Measurements from ENCODE around the gene KDM4B.
A peak's percentile ranks its signal among the peaks of the same experiment; 100 is the strongest.
"Not testable (repeated sequence)": the region's sequence is repeated elsewhere in the genome, so short reads cannot be mapped to it uniquely, and the experiment has no call there.

Gene KDM4B

DNA sequence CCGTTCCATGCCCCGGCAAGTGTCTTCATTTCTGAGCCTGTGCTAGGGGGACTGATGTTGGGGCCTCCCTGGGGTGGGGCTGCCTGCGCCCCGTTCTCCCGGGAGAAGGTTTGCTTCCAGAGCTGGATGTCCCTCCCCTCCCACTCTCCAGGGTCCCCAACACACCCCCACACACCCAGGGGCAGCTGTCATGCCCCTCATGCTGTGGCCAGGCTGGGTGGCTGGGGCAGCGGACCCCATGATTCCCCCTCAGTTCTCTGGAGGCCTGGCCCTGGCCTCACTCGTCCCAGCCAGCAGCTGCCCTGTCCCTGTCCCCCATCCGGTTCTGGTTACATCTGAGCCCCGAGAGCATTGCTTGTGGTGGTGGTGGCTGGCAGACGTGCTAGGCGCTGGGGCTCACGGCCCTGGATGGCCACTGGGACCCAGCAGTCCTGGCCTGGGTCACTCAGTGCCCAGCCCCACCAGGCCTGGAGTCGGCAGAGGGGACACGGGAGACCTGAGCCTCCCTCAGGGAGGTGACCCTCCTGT lies 184.8 kb downstream of the KDM4B start:
- TF ChIP-seq, protein P1, sequence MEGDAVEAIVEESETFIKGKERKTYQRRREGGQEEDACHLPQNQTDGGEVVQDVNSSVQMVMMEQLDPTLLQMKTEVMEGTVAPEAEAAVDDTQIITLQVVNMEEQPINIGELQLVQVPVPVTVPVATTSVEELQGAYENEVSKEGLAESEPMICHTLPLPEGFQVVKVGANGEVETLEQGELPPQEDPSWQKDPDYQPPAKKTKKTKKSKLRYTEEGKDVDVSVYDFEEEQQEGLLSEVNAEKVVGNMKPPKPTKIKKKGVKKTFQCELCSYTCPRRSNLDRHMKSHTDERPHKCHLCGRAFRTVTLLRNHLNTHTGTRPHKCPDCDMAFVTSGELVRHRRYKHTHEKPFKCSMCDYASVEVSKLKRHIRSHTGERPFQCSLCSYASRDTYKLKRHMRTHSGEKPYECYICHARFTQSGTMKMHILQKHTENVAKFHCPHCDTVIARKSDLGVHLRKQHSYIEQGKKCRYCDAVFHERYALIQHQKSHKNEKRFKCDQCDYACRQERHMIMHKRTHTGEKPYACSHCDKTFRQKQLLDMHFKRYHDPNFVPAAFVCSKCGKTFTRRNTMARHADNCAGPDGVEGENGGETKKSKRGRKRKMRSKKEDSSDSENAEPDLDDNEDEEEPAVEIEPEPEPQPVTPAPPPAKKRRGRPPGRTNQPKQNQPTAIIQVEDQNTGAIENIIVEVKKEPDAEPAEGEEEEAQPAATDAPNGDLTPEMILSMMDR (IDR thresholded peaks at IDR 0.05; ENCODE audit: low read depth, low read length) = no peak
- DNase-seq (ENCODE audit: low read depth in 2 of 2) = no peak

DNA sequence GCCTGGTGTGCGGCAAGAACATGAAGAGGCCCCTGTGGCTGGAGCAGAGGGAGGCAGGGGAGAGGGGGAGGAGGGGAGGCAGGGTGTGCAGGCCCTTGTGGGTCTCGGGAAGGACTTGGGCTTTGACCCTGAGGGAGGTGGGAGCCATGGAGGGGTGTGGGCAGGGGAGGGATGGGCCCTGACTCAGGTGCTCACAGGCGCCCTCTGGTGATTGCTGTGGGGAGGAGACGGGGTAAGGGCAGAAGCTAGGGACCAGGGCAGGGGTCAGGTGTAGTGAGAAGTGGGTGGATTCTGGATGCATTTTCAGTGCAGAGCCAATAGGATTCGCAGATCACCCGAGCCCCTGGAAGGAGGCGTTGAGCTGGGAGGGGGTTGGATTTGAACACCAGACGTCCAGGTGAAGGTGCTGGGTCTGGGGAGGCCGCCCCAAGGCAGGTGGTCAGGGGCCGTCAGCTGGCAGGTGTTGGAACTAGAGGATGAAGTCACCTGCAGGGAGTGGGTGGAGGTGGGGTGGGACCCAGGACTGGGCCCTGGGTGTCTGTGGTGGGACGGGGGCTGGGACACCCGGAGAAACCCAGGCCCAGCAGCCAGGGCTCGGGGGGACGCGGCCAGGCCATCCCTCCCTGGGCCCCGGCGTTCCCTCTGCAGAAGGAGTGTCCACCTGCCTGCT lies 185.4 kb downstream of the KDM4B start:
- peak; percentile 17 to 22 for DNase-seq (ENCODE audit: low read depth in 2 of 2)

More for the DNA sequence above, 184.8 kb downstream of the KDM4B start:
- H3K4me3 ChIP-seq (replicated peaks in 1 of 2; ENCODE audit: low read depth in 2 of 2, low read length in 2 of 2) = no peak overlapping the region

DNA sequence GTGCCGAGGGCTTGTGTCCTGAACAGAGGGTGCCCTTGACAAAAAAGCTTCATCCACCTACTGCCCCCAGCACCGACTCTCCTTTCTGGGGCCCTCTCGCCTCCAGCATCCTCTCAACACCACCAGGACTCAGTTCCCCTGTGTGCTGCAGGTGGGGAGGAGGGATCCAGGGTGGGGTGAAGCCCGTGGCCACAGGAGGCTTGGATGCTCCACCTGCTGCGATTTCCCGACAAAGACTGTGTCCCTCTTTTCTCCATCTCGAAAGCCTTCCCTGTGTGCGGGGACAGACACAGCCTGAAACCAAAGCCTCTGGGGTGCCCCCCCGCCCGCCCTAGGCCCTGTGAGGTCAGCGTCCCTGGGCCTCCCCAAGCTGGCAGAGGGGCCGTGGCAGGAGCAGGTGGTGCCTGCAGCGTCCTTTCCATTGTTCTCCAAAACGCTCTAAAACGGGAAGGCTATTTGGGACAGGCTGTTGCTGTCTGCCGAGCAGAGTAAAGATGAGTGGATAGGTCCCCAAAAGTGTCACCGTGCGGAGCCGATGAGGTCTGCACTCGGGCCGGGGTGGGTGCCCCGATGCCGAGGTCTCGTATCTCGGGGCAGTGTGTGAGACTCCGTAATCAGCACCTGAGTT lies 186.0 kb downstream of the KDM4B start:
- H3K4me3 ChIP-seq (replicated peaks in 1 of 2; ENCODE audit: low read depth in 2 of 2, low read length in 2 of 2) = no peak overlapping the region
- DNase-seq (ENCODE audit: low read depth in 2 of 2) = no peak
- TF ChIP-seq, protein P1 (IDR thresholded peaks at IDR 0.05; ENCODE audit: low read depth, low read length) = no peak

More for the DNA sequence above, 185.4 kb downstream of the KDM4B start:
- TF ChIP-seq, protein P1 (IDR thresholded peaks at IDR 0.05; ENCODE audit: low read depth, low read length) = peak; percentile 59
- no peak overlapping the region for H3K4me3 ChIP-seq (replicated peaks in 1 of 2; ENCODE audit: low read depth in 2 of 2, low read length in 2 of 2)

DNA sequence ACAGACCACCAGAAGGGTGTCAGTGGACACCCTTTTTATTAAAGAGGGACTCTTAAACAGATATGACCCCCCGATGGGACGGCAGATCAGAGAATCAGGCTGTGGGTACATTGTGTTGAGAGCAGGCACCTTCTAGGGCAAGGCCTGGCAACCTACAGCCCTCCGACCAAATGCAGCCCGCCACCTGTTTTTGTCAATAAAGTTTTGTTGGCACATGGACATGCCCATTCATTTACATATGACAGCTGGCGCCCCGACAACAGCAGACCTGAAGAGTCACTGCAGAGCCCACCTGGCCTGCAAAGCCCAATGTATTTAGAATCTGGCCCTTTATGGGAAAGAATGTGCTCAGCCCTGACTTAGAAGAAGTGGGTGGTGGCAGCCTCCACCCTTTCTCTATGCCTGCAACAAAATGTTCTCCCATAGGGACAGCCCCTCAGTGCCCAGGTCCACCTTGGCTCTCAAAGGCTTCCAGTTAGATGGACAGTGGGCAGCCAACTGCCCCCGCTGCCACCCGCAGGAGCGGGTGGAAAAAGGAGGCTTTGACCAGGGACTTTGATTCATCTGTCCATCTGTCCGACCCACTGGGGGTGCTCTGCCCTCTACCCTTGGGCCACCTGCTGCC lies 186.8 kb downstream of the KDM4B start:
- TF ChIP-seq, protein P1 (IDR thresholded peaks at IDR 0.05; ENCODE audit: low read depth, low read length) = no peak
- H3K4me3 ChIP-seq (replicated peaks in 1 of 2; ENCODE audit: low read depth in 2 of 2, low read length in 2 of 2) = no peak overlapping the region
- DNase-seq (ENCODE audit: low read depth in 2 of 2) = no peak

DNA sequence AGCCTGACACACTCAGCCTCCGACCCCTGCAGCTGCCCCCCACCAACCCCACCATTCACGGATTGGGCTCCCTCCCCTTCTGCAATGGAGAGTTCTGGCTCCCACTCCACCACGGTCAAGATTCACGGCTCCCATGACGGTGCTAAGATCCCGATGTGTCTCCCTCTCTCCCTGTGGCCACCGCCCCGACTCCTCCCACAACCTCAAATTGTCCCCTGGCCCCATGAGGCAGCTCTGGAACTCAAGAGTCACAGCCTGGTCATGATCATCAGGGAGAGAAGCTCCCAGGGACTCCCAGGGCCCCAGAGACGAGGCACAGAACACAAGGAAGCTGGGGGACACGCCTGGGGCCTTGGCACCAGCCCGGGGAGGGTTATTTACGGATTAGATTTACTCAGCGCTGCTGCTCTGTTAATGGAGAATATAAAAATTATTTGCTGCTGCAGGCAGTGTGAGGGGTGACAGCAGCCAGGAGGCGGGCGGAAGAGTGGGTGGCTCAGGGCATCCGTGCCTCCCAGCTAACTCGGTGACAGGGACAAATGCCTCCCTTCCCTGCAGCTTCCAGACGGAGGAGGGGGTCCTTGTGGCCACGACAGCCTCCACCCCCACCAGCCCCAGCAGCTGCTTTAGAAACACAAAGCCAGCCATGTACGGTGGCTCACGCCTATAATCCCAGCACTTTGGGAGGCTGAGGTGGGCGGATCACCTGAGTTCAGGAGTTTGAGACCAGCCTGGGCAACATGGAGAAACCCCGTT lies 187.5 kb downstream of the KDM4B start:
- no peak for DNase-seq (ENCODE audit: low read depth in 2 of 2)
- TF ChIP-seq, protein P1 (IDR thresholded peaks at IDR 0.05; ENCODE audit: low read depth, low read length) = no peak
- no peak overlapping the region for H3K4me3 ChIP-seq (replicated peaks in 1 of 2; ENCODE audit: low read depth in 2 of 2, low read length in 2 of 2)

DNA sequence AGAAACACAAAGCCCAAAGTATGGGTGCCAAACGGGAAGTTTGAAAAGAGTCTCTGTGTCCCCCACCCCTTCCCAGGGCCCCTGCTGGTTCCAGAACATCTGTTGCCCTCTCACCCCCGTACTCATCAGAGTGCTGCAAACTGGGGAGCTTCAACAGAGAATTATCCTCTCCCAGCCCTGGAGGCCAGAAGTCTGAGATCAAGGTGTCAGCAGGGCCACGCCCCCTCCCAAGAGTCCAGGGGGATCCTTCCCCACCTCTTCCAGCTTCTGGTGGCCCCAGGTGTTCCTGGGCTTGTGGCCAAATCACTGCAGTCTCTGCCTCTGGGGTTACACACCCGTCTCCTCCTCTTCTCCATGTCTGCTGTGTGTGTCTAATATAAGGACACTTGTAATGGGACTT lies 188.3 kb downstream of the KDM4B start:
- no peak overlapping the region for H3K4me3 ChIP-seq (replicated peaks in 1 of 2; ENCODE audit: low read depth in 2 of 2, low read length in 2 of 2)
- no peak for DNase-seq (ENCODE audit: low read depth in 2 of 2)
- TF ChIP-seq, protein P1 (IDR thresholded peaks at IDR 0.05; ENCODE audit: low read depth, low read length) = no peak

DNA sequence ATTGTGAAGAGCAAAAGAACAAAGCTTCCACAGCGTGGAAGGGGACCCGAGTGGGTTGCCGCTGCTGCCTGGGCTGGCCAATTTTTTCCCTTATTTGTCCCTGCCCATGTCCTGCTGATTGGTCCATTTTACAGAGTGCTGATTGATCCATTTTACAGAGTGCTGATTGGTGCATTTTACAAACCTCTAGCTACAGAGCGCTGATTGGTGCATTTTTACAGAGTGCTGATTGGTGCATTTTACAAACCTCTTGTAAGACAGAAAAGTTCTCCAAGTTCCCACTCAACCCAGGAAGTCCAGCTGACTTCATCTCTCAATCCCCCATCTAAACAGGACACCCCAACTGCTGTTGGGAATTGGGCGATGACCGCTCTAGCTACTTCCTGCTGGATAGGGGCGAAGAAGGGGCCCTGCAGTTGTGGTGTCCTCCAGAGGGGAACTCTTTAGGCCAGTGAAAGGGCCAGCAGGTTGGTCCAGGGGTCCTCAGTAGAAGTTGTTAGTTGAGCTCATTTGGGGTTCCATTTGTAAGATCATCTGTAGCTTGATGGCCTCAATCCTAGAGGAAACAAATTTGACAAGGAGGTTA lies 189.7 kb downstream of the KDM4B start:
- not testable (repeated sequence) for DNase-seq (ENCODE audit: low read depth in 2 of 2)

DNA sequence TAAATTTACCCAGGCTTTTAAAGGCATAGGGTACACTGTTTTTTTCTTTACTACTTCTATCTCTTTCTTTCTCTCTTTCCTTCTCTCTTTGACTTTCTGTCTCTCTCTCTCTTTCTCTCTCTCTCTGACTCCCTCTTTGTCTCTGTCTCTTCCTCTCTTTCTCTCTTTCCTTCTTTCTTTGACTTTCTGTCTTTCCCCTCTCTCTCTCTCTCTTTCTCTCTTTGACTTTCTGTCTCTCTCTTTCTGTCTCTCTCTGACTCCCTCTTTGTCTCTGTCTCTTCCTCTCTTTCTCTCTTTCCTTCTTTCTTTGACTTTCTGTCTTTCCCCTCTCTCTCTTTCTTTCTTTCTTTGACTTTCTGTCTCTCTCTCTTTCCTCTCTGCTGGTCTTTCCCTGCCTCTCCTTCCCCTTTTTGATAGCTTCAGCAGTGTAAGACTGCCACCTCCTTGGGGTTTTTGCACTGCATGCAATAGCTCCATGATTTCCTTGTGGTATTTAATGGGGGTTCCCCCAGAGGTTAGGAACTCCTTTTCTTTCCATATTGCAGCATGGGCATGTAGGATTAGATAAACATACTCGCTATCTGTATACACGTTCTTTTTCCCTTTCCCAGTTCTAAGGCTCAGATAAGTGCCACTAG lies 191.4 kb downstream of the KDM4B start:
- not testable (repeated sequence) for H3K4me3 ChIP-seq (replicated peaks in 1 of 2; ENCODE audit: low read depth in 2 of 2, low read length in 2 of 2); DNase-seq (ENCODE audit: low read depth in 2 of 2)

More for the DNA sequence above, 189.7 kb downstream of the KDM4B start:
- not testable (repeated sequence) for H3K4me3 ChIP-seq (replicated peaks in 1 of 2; ENCODE audit: low read depth in 2 of 2, low read length in 2 of 2)

All from cardiac fibroblast (primary cell).